GM11168 (cell line): ENCODE measurements around the gene CFI.

Experiments
- in situ Hi-C: fragments of 300-500 bp; cut with MboI; formaldehyde crosslinking; loops from one replicate; pipeline ENCODE4 v1.12.0; 2022; ENCODE audit warnings: low sequenced_read_pairs; ENCODE audit not compliant: unreplicated experiment

CFI gene

GRCh38 chr4:109735566-109736365 lies 66.0 kb downstream of the CFI start:
- in situ Hi-C loops: no loop called here

GRCh38 chr4:109733728-109734127 lies 68.1 kb downstream of the CFI start:
- in situ Hi-C loops: no loop called here

- in situ Hi-C loops: no loop called here
Measured at GRCh38 chr4:109730619-109731545, 70.9 kb downstream of the CFI start.

GRCh38 chr4:109729718-109730618 lies 71.8 kb downstream of the CFI start, which contains the start of gene PLA2G12A:
PLA2G12A (minus strand) TSS chr4:109730070; CDS start chr4:109729809, 261 bp downstream.
- in situ Hi-C loops: no loop called here

DNA sequence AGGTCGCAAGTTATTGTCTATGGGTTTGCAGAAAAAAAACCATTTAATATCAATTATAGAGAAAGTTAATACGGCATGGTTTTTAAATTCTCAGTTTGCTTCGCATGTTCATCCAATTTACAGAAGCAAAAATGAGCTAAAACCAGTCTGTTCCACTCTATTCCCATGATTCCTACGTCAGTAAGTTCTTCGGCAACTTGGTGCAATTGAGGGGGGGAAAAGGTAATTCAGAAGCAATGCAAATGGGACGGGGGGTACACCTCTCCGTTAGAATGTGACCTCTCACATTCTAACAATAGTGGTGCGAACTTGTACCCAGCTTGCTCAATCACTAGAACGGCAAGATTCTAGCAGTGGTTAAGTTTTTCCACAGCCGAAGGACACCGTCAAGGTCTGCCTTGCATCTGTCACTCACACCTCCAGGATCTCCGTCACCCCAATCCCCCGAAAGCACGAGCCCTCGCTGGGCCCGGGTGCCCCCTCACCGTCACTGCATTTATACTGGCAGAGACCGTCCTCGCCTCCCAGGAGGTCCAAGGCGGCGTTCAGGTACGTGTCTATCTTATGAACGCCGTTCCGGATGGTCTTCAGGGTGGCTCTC lies 72.6 kb downstream of the CFI start:
- in situ Hi-C loops: no loop called here

GRCh38 chr4:109728385-109728784 lies 73.4 kb downstream of the CFI start:
- in situ Hi-C loops: no loop called here

- in situ Hi-C loops: loop anchor here (25.0 kb wide), 1 partner anchor 286 kb away; the partner anchor contains the start of gene SEC24B
Measured at GRCh38 chr4:109723110-109723509, 78.7 kb downstream of the CFI start.

DNA sequence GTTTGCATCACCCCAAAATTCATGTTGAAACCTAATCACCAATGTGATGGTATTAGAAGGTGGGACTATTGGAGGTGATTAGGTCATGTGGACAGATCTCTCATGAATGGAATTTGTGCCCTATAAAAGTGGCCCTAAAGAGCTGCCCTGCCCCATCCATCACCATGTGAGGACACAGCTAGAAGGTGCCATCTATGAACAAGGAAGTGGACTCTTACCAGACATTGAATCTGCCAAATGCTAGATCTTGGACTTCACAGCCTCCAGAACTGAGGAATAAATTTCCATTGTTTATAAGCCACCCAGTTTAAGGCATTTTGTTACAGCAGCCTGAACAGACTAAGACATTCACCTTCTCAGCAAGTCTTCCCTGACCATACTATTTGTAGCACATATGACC lies 79.4 kb downstream of the CFI start:
- in situ Hi-C loops: loop anchor here (25.0 kb wide), 1 partner anchor 285 kb away; the partner anchor contains the start of gene SEC24B

- in situ Hi-C loops: loop anchor here (25.0 kb wide), 1 partner anchor 284 kb away; the partner anchor contains the start of gene SEC24B
Measured at GRCh38 chr4:109721033-109721432, 80.8 kb downstream of the CFI start.

DNA sequence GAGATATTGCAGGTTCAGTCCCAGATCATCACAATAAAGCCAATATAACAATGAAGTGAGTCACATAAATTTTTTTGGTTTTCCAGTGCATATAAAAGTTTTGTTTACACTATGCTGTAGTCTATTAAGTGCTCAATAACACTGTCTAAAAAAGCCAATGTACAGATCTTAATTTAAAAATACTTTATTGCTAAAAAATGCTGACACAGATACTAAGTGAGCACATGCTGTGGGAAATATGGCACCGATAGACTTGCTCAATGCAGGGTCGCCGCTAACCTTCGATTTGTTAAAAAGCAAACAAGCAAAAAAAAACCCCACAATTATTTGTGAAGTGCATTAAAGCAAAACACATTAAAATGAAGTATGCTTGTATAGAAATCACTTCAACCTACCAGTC lies 82.2 kb downstream of the CFI start:
- in situ Hi-C loops: loop anchor here (25.0 kb wide), 1 partner anchor 282 kb away; the partner anchor contains the start of gene SEC24B

DNA sequence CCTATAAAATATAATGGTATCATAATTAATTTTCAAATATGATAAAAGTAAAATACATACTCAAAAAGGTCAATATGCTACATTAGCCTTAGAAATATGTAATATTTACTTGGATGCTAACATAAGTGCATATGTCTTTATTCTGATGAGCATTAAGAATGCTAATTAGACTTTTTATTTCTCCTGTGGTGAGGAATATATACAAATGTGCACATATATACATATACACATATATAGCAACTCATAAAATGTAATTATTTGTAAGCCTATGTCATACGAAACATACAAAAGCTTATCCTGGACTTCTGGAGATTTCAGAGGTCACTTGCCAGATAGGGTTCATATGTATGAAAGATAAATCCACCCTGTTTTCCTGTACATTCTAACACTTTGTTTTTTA lies 83.0 kb downstream of the CFI start:
- in situ Hi-C loops: loop anchor here (25.0 kb wide), 1 partner anchor 281 kb away; the partner anchor contains the start of gene SEC24B

- in situ Hi-C loops: loop anchor here (25.0 kb wide), 1 partner anchor 276 kb away; the partner anchor contains the start of gene SEC24B
Measured at GRCh38 chr4:109713500-109713899, 88.3 kb downstream of the CFI start.

- in situ Hi-C loops: loop anchor here (25.0 kb wide), 1 partner anchor 272 kb away; the partner anchor contains the start of gene SEC24B
Measured at GRCh38 chr4:109708990-109709389, 92.8 kb downstream of the CFI start.

GRCh38 chr4:109708435-109708834 lies 93.4 kb downstream of the CFI start:
- in situ Hi-C loops: loop anchor here (25.0 kb wide), 1 partner anchor 271 kb away; the partner anchor contains the start of gene SEC24B

GRCh38 chr4:109703664-109704361 lies 98.0 kb downstream of the CFI start:
- in situ Hi-C loops: loop anchor here (25.0 kb wide), 1 partner anchor 267 kb away; the partner anchor contains the start of gene SEC24B

- in situ Hi-C loops: loop anchor here (25.0 kb wide), 1 partner anchor 266 kb away; the partner anchor contains the start of gene SEC24B
Measured at GRCh38 chr4:109702950-109703663, 98.7 kb downstream of the CFI start, which contains the start of gene CASP6. CASP6 (minus strand) TSS chr4:109703445; CDS start chr4:109703395, 50 bp downstream.
